B cell (primary cell): ENCODE results near the gene BPIFB3. TPM values are rescaled to one million over a fixed set of nuclear protein-coding genes. Genes with fewer than 3 reads are reported as not detected.

Experiments used
- ATAC-seq: fragments of 200-7000 bp; cut with Tn5 transposase; one replicate; pipeline ENCODE4 v1.10.0; 2021; ENCODE audit warnings: low read depth, mild to moderate bottlenecking, moderate number of reproducible peaks, moderate library complexity
- CTCF ChIA-PET: fragments of 350-600 bp; sonication (Branson Sonifier 250); formaldehyde crosslinking; loops from one replicate; lab custom pipeline; 2021; ENCODE audit warnings: antibody characterized with exemption, inconsistent platforms; lab: Charles Lee
- POLR2A ChIA-PET: fragments of 350-600 bp; sonication (Branson Sonifier 250); formaldehyde crosslinking; loops from one replicate; lab custom pipeline; 2021; ENCODE audit warnings: antibody characterized with exemption; lab: Charles Lee
- DNase-seq: peaks from one replicate; pipeline ENCODE4 v3.0.0; 2013
- H2AFZ ChIP-seq: 2 replicates; pipeline ENCODE4 v1.6.1; 2012; ENCODE audit warnings: mild to moderate bottlenecking, low read depth, low read length; ENCODE audit not compliant: insufficient read depth, poor library complexity, severe bottlenecking
- H3K27ac ChIP-seq, 2 donors: 1 replicate in 1 of 2; 2 replicates in 1 of 2; pipeline ENCODE4 v1.5.1; 2012 to 2013; ENCODE audit warnings: low read length in 2 of 2, mild to moderate bottlenecking in 2 of 2, moderate library complexity in 1 of 2
- H3K27me3 ChIP-seq, 4 experiments: fragments of 200-600 bp in 1 of 4; sonication (generic) in 1 of 4; replicated peaks in 1 of 4; 1 replicate in 2 of 4; 2 replicates in 2 of 4; pipeline versions ENCODE4 v1.6.1 to v1.7.0; 2013 to 2016; ENCODE audit warnings: low read length in 3 of 4, mild to moderate bottlenecking in 2 of 4, mixed read lengths in 1 of 4, moderate library complexity in 1 of 4; ENCODE audit not compliant: insufficient read depth in 4 of 4, control insufficient read depth in 3 of 4; ENCODE audit errors: control extremely low read depth in 1 of 4
- H3K36me3 ChIP-seq, 2 experiments: replicated peaks in 1 of 2; 1 replicate in 1 of 2; 2 replicates in 1 of 2; pipeline versions ENCODE4 v1.6.1 to v1.7.1; 2013; ENCODE audit warnings: low read length in 1 of 2; ENCODE audit not compliant: insufficient read depth in 2 of 2, control insufficient read depth in 1 of 2; ENCODE audit errors: control extremely low read depth in 1 of 2, extremely low read depth in 1 of 2
- H3K4me1 ChIP-seq, 2 donors: fragments of 200-600 bp in 1 of 2; sonication (generic) in 1 of 2; 1 replicate in 1 of 2; 2 replicates in 1 of 2; pipeline versions ENCODE4 v1.5.1 to v1.6.1; 2013 to 2017; ENCODE audit warnings: low read length in 2 of 2; ENCODE audit not compliant: control insufficient read depth in 2 of 2, insufficient read depth in 2 of 2
- H3K4me2 ChIP-seq: replicated peaks from 2 replicates; pipeline ENCODE3; 2012; ENCODE audit warnings: mild to moderate bottlenecking, low read depth, low read length; ENCODE audit not compliant: poor library complexity, severe bottlenecking
- H3K4me3 ChIP-seq, 5 experiments: fragments of 200-600 bp in 1 of 5; sonication (generic) in 1 of 5; 1 replicate in 3 of 5; 2 replicates in 2 of 5; pipeline versions ENCODE4 v1.5.1 to v1.7.0; 2011 to 2016; ENCODE audit warnings: low read length in 4 of 5, mild to moderate bottlenecking in 4 of 5, low read depth in 2 of 5, control low read depth in 1 of 5, moderate library complexity in 1 of 5; ENCODE audit not compliant: insufficient read depth in 1 of 5; ENCODE audit errors: control extremely low read depth in 1 of 5, extremely low read depth in 1 of 5
- H3K79me2 ChIP-seq: fragments of 200-600 bp; sonication (generic); one replicate; pipeline ENCODE4 v1.6.0; 2016; ENCODE audit warnings: low read length; ENCODE audit not compliant: control insufficient read depth, insufficient read depth
- H3K9ac ChIP-seq: fragments of 200-600 bp; sonication (generic); 2 replicates; pipeline ENCODE4 v1.6.1; 2017; ENCODE audit warnings: mild to moderate bottlenecking, low read length, moderate library complexity
- H3K9me3 ChIP-seq, 3 donors: one replicate each; pipeline versions ENCODE4 v1.6.1 to v1.7.1; 2013; ENCODE audit warnings: low read length in 2 of 3; ENCODE audit not compliant: control insufficient read depth in 2 of 3, insufficient read depth in 1 of 3; ENCODE audit errors: control extremely low read depth in 1 of 3
- H4K20me1 ChIP-seq: 2 replicates; pipeline ENCODE4 v1.6.0; 2012; ENCODE audit warnings: mild to moderate bottlenecking, low read length; ENCODE audit not compliant: insufficient read depth, control insufficient read depth, poor library complexity, severe bottlenecking
- H3K27ac Mint-ChIP-seq: one replicate; pipeline ENCODE4 v1.8.0; 2021; ENCODE audit warnings: mixed read lengths
- H3K27me3 Mint-ChIP-seq: one replicate; pipeline ENCODE4 v1.8.0; 2021; ENCODE audit warnings: mixed read lengths
- H3K4me1 Mint-ChIP-seq: one replicate; pipeline ENCODE4 v1.8.0; 2021; ENCODE audit warnings: mixed read lengths
- H3K4me3 Mint-ChIP-seq: one replicate; pipeline ENCODE4 v1.8.0; 2021; ENCODE audit warnings: mixed read lengths
- H3K9me3 Mint-ChIP-seq: one replicate; pipeline ENCODE4 v1.8.0; 2022; ENCODE audit warnings: mixed read lengths; ENCODE audit not compliant: insufficient read depth
- EZH2 ChIP-seq: IDR thresholded peaks from 2 replicates; pipeline ENCODE4 v1.6.1; 2012; ENCODE audit warnings: borderline replicate concordance, low read depth, mild to moderate bottlenecking, moderate library complexity, low read length; ENCODE audit not compliant: insufficient read depth, poor library complexity, severe bottlenecking
- WGBS: methylation state at CpG from one replicate; pipeline ENCODE4 v1.1.5; 2013; ENCODE audit warnings: missing lambda C conversion rate; ENCODE audit not compliant: insufficient coverage; 5-methylcytosine and 5-hydroxymethylcytosine counted together
- intact Hi-C: fragments of 100-400 bp; cut with micrococcal nuclease; formaldehyde crosslinking; loops from one replicate; pipeline ENCODE4 v1.10.0; 2022
- polyA plus RNA-seq: library from polyadenylated mRNA; depleted of rRNA; stranded (reverse); fragments of >200 nt; gene quantifications from 2 replicates; pipeline ENCODE4 v1.2.3, GENCODE V29; 2012
- total RNA-seq, 2 donors: library from RNA; stranded (reverse); fragments of 120-200 nt in 1 of 2; gene quantifications; 1 replicate in 1 of 2; 2 replicates in 1 of 2; pipeline versions ENCODE4 v1.2.3 to v1.2.4, GENCODE V29; 2013 to 2022
- TF ChIP-seq, protein P1 (sequence below): fragments of 200-600 bp; IDR thresholded peaks from one replicate; pipeline ENCODE4 v1.8.0; 2022; ENCODE audit warnings: antibody characterized with exemption, mild to moderate bottlenecking

BPIFB3 gene
- total and polyA plus RNA-seq, 2 donors (not counting 1 experiment from before 2014, with no cell fraction given), result not detected

DNA sequence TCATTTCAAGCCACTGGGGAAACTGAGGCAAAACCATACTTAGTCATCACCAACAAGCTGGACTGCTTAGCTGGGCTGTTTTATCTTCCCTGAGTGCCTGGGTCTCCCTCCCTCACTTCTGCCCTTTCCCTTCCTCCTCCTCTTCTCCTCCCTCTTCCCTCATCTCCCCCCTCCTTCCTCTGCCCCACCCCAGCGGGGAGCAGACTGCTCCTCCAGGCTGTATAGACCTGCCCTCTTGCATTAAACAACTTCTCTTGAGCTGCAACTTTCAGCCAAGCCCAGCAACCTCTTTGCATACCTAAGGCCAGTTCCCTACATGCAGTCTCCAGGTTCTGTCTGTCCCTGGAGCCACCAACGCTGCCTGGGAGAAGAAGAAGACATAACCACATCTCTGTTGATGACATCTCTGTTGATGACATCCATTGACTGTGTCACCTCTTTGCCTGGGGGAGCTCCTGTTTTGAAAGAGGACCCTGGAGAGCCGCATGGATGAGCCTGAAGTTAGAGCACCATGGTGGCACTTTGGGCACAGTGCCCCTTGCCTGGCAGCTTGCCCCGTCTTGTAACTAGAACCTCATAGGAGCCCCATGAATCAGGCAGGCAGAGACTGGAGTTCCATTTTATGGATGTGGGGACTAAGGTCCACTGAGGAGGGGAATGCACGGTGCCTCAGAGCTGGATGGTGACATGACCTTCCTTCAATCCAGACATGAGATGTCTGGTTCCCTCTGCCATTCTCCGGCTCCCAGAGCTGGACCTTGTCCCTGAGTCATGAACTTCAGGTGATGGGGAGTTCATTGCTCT lies 30.1 kb upstream of the BPIFB3 start:
- no peak overlapping the region for H3K4me3 ChIP-seq
- Mint-ChIP-seq H3K27me3 (no peaks in the 10 kb centered on the region), H3K9me3 (no peaks in the 10 kb centered on the region), H3K27ac (no peak overlapping the region), H3K4me3 (no peak overlapping the region), H3K4me1 (no peaks in the 10 kb centered on the region)
- peaks cover 0 to 4% (median 0%) of the 10 kb centered on the region in 3 donors for H3K9me3 ChIP-seq
- H3K27me3 ChIP-seq, result no peaks in the 10 kb centered on the region
- no peaks in the 10 kb centered on the region for H3K79me2 ChIP-seq
- TF ChIP-seq, protein P1, sequence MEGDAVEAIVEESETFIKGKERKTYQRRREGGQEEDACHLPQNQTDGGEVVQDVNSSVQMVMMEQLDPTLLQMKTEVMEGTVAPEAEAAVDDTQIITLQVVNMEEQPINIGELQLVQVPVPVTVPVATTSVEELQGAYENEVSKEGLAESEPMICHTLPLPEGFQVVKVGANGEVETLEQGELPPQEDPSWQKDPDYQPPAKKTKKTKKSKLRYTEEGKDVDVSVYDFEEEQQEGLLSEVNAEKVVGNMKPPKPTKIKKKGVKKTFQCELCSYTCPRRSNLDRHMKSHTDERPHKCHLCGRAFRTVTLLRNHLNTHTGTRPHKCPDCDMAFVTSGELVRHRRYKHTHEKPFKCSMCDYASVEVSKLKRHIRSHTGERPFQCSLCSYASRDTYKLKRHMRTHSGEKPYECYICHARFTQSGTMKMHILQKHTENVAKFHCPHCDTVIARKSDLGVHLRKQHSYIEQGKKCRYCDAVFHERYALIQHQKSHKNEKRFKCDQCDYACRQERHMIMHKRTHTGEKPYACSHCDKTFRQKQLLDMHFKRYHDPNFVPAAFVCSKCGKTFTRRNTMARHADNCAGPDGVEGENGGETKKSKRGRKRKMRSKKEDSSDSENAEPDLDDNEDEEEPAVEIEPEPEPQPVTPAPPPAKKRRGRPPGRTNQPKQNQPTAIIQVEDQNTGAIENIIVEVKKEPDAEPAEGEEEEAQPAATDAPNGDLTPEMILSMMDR, result no peak
- H3K4me2 ChIP-seq, result no peak overlapping the region
- ATAC-seq (no peak), DNase-seq (no peak)
- no peak overlapping the region for H2AFZ ChIP-seq
- no peaks in the 10 kb centered on the region for H4K20me1 ChIP-seq
- no peaks in the 10 kb centered on the region for H3K36me3 ChIP-seq
- no peak overlapping the region for H3K9ac ChIP-seq
- no peak overlapping the region for H3K27ac ChIP-seq
- intact Hi-C loops, result no loop called here
- 76% methylated on average over 5 of the region's 6 CpGs for WGBS
- POLR2A ChIA-PET, result no interaction called here
- no peaks in the 10 kb centered on the region for H3K4me1 ChIP-seq
- CTCF ChIA-PET, result no interaction called here

GRCh38 chr20:33024243-33024560 lies 29.5 kb upstream of the BPIFB3 start:
- no peaks in the 10 kb centered on the region for H3K4me1 Mint-ChIP-seq
- Histone ChIP-seq H3K9me3 (peaks cover 0 to 4% (median 0%) of the 10 kb centered on the region in 3 donors), H3K27me3 (no peaks in the 10 kb centered on the region), H2AFZ (no peak overlapping the region), H3K79me2 (no peaks in the 10 kb centered on the region), H4K20me1 (no peaks in the 10 kb centered on the region), H3K27ac (no peak overlapping the region), H3K9ac (no peak overlapping the region), H3K4me2 (no peak overlapping the region), H3K4me1 (no peaks in the 10 kb centered on the region), H3K4me3 (no peak overlapping the region), H3K36me3 (no peaks in the 10 kb centered on the region)
- WGBS, result 100% methylated on average over 1 of the region's 1 CpG
- ChIA-PET CTCF (no interaction called here), POLR2A (no interaction called here)
- intact Hi-C loops, result no loop called here
- H3K27me3 Mint-ChIP-seq, result no peaks in the 10 kb centered on the region
- no peak overlapping the region for H3K4me3 Mint-ChIP-seq
- DNase-seq (no peak), ATAC-seq (no peak)
- H3K9me3 Mint-ChIP-seq, result no peaks in the 10 kb centered on the region
- H3K27ac Mint-ChIP-seq, result no peak overlapping the region
- TF ChIP-seq EZH2, result no peak
- TF ChIP-seq, protein P1, result no peak
